Activated T-helper 1 cell treated with anti-CD3 and anti-CD28 coated beads, Interleukin-2, amount 50 U/mL, for 16 hours (primary cell): ENCODE results near the gene C15orf39.

Experiments used
- DNase-seq, 2 donors: peaks; one replicate each; pipeline ENCODE4 v3.0.0-alpha.2; 2020; ENCODE audit warnings: low read depth in 1 of 2, low spot score in 1 of 2

C15orf39 gene

GRCh38 chr15:75171408-75171807, 30.3 kb upstream of the C15orf39 start:
- no peak for DNase-seq

DNA sequence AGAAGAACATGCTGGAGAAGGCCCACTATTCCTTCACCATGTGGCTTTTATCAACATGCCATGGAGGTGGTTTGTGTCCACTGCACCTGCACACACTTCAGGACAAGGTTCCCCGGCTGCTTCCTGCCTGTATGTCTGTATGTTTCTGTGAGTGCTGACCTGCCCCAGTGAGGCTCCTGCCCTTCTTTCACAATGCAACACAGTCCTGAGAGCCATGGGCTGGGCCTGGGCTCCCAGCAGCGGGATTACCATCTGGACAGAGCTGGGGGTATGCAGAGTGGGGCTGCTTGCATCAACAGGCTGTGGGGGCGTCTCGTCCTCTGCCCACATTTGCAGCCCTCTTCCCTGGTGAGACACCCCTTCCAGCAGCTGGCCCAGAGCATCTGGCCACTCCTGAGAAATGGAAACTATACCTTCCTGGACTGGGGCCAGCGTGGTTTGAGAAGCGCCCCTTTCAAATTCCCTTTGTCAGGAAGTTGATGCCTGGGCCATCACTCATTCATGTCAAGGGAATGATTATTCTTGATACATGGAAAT, 29.3 kb upstream of the C15orf39 start:
- no peak for DNase-seq

DNA sequence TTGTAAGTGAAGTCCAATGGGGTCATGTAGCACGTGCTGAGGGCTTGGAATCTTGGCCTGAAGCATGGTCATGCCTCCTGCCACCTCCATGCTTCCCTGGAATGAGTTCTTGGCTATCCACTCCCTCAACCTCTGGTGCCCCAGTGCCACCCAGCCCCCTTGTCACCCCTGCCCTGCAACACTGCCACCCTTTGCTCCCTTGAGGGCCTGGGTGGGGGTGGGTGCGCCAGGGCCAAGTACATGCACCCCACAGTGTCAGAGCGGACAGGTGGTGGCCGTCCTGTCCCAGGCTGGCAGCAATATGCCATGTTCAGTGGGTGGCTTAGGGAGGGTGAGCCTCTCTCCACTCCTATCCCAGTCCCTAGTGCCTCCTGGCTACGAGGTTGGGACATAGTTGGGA, 27.6 kb upstream of the C15orf39 start:
- no peak for DNase-seq

- no peak for DNase-seq
Measured at GRCh38 chr15:75174729-75175128, 27.0 kb upstream of the C15orf39 start.

- DNase-seq: no peak
Measured at GRCh38 chr15:75176396-75176761, 25.3 kb upstream of the C15orf39 start.

- DNase-seq: no peak
Measured at GRCh38 chr15:75177360-75178071, 24.2 kb upstream of the C15orf39 start.

DNA sequence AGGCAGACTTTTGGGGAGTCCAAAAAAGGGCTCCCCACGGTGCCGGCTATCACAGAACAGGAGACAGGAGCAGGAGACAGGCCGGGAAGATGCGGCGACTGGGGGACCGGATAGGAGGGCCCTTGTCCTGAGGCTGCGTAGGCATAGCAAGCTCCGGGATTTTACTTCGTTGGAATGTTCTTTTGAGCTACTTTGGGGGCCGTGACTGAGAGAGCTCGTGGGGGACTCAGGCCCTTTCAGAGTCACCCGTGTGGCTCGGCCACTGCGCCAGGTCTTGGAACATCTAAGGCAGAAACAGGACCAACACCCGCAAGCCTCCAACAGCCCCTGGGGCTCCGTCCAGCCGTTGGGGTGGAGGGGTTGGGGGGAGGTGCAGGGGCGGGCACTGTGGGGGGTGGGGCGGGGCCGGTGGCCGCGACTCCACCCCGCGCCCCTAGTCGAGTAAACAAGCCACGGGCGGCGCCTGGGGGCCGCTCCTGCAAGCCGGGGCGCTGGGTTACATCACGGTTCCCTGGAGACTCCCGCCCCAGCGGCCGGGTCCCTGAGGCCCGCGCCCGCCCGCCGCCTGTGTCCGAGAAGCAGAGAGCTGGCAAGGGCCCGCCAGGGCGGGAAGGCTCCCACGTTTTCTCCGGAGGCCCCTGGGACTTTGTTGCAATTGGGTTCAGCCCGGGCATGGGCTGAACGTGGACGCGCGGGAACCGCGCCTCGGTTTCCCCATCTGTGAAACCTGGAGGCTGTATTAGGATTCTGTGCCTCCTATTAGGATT, 23.3 kb upstream of the C15orf39 start:
- no peak for DNase-seq

GRCh38 chr15:75178938-75179745, 22.5 kb upstream of the C15orf39 start:
- no peak for DNase-seq

DNA sequence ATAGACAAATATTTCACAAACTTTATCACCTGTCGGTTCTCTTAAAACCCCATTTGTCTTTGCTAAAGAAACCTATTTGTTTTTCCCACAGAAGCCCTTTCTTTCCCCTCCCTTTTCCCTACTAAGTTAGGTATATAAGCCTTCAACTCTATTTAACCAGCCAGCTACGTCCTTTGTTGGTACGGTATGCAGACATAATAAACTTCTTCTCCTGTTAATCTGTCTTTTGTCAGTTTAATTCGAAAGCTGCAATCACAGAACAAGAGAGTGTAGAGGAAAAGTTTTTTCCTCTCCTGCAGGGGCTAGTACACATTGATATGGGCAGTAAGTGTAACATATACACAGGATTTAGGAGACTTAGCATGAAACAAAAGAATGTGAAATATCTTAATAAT, 21.9 kb upstream of the C15orf39 start:
- no peak for DNase-seq

DNA sequence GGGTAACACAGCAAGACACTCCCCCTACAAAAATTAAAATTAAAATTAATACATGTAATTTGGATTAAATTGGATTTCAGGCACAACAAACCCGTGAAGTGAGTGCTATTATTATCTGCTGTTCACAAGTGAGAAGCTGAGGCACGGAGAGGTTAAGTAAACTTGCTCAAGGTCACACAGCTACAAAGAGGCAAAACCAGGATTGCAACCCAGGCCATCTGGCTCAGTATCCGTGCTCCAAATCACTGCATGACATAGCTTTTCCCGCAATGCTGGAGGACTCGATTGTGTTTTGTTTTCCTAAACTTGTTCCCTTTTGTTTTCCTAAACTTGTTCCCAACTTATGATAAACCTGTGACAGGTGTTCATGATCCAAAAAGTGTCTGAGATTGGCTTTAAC, 19.9 kb upstream of the C15orf39 start:
- no peak for DNase-seq

GRCh38 chr15:75182187-75183131, 19.2 kb upstream of the C15orf39 start:
- DNase-seq: no peak

DNA sequence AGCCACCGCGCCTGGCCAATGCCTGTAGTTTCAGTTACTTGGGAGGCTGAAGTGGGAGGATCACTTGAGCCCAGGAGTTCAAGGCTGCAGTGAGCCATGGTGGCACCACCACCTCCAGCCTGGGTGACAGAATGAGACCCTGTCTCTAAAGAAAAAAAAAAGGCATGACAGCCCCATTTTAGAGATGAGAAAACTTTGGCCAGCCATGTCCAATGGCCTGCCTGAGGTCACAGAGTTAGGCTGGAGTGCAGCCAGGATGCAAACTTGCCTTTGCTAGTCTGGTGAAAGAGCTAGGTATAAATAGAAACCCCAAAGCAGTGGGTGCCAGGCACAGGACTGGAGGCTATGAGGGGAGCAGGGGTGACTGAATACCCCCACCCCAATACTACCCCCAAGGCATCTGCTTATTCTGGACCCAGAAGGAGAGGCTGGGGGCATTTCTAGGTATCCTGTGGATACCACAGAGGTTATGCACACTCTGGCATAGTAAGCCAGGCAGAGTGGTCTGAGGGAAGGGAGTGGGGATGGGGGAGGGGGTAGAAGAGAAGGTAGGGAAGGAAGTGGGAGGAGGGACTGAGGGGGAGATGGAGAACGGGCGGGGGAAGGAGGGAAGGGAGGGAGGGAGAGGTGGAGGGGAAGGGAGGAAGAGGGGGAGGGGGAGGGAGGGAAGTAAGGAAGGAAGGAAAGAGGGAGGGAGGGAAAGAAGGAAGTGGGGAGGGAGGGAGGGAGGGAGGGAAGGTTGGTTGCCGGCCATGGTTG, 16.2 kb upstream of the C15orf39 start:
- no peak for DNase-seq

DNA sequence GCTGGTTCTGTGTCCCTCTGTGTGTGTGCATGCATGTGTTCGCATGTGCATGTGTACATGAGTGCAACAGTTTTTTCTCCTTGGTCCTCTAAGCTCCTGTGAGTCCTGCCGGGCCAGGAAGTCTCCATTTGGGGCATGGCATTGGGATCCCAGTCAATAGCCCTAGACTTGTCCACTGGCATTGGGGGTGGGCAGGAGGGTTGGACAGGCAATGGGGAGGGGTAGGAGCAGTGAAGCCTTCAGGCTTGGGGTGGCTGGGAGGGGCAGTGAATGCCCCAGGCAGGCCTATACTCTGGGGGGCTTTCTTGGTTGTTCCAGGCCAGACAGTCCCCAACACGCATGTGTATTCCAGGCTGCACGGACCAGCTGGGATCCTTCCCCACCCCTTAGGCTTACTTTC, 15.6 kb upstream of the C15orf39 start:
- no peak for DNase-seq

DNA sequence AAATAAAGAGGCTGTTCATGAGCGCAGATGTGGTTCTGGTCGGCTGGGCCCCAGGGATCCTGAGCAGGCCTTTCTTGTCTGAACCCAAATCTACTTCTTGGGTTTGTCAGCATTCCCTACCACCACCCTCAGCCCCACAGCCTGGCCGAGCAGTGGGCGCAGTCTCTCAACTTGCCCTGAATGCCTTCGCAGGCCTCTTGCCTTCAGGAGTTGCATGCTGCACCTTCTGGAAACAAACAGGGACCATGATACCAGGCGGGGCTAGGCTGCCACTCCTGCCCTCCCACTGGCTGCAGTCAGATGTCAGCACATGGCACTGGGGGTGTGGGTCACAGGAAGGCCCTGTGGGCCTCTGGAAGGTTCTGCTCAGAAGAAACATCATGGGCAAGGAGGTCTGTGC, 13.2 kb upstream of the C15orf39 start:
- DNase-seq: no peak

- no peak for DNase-seq
Measured at GRCh38 chr15:75191235-75191634, 10.4 kb upstream of the C15orf39 start.

GRCh38 chr15:75192307-75192706, 9.4 kb upstream of the C15orf39 start:
- no peak for DNase-seq

- no peak for DNase-seq
Measured at GRCh38 chr15:75193272-75193671, 8.4 kb upstream of the C15orf39 start.

GRCh38 chr15:75193976-75194375, 7.7 kb upstream of the C15orf39 start:
- DNase-seq: no peak

DNA sequence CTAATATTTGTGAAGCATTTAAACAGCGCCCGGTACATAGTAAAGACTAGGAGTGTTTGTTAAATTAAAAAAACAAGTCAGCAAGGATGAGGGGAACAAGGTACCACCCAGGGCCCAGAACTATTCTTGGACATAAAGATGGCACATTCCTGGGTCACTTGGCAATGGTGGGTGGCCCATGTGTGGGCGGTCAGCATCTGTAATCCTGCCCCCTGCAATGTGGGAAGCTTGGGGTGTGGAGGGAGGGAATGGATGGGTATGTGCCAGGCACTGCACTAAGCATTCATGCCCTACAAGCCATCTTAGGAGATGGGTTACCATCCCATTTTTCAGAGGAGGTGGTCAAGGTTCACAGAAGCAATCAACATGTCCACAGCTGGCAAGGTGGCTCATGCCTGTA, 7.3 kb upstream of the C15orf39 start:
- DNase-seq: no peak
